Psoas muscle (tissue), 8 donors: ENCODE results near the gene ABLIM2. TPM values are rescaled to one million over a fixed set of nuclear protein-coding genes. Genes with fewer than 3 reads are reported as not detected.

Experiments used
- ATAC-seq, 4 donors: fragments of 200-7000 bp; cut with Tn5 transposase; one replicate each; pipeline ENCODE4 v1.9.1; 2020; ENCODE audit warnings: moderate library complexity in 3 of 4, mild to moderate bottlenecking in 2 of 4
- DNase-seq, 2 donors: peaks; one replicate each; pipeline ENCODE4 v3.0.0-alpha.2; 2020
- H3K27ac ChIP-seq: fragments of 200-600 bp; one replicate; pipeline ENCODE4 v1.8.0; 2022
- H3K27me3 ChIP-seq, 3 donors: fragments of 200-600 bp in 1 of 3; one replicate each; pipeline versions ENCODE4 v1.6.1 to v1.8.0; 2013 to 2022; ENCODE audit warnings: low read length in 2 of 3, mild to moderate bottlenecking in 2 of 3, moderate library complexity in 1 of 3; ENCODE audit not compliant: insufficient read depth in 3 of 3
- H3K36me3 ChIP-seq, 2 donors: fragments of 200-600 bp in 1 of 2; one replicate each; pipeline versions ENCODE4 v1.6.1 to v1.8.0; 2013 to 2022; ENCODE audit warnings: low read depth in 1 of 2, mild to moderate bottlenecking in 1 of 2, moderate library complexity in 1 of 2; ENCODE audit not compliant: insufficient read depth in 1 of 2
- H3K4me1 ChIP-seq: fragments of 200-600 bp; one replicate; pipeline ENCODE4 v1.8.0; 2022
- H3K4me3 ChIP-seq: fragments of 200-600 bp; one replicate; pipeline ENCODE4 v1.8.0; 2022; ENCODE audit warnings: mild to moderate bottlenecking
- H3K9me3 ChIP-seq: fragments of 200-600 bp; one replicate; pipeline ENCODE4 v1.8.0; 2022
- WGBS, 3 donors: extraction: QIAGEN DNeasy Blood & Tissue Kit; methylation state at CpG; one replicate each; pipeline versions ENCODE4 v1.1.6 to v1.1.7; 2013; 5-methylcytosine and 5-hydroxymethylcytosine counted together
- intact Hi-C, 2 donors: fragments of 100-400 bp; cut with DNase I; formaldehyde crosslinking; loops; one replicate each; pipeline versions ENCODE4 v1.11.0 to v1.14.2; 2022
- polyA plus RNA-seq, 3 donors: library from polyadenylated mRNA; stranded (reverse); fragments of 200-250 nt; gene quantifications; one replicate each; pipeline ENCODE4 v1.2.3, GENCODE V29; 2013
- total RNA-seq, 4 donors: library from RNA; stranded (reverse); fragmentation: NEBNext Ultra II Directional in 2 of 4; extraction: Animal tissue kit (Norgen Biotek cat#: 25700) in 2 of 4; gene quantifications; one replicate each; pipeline versions ENCODE4 v1.2.1 to v1.2.4, GENCODE V29; 2021 to 2023
- TF ChIP-seq, protein P1 (sequence below): fragments of 200-600 bp; IDR thresholded peaks from one replicate; pipeline ENCODE4 v1.8.0; 2022; ENCODE audit warnings: antibody characterized with exemption
- donor health status: healthy with polysubstance abuse.
- donor health status: DM: no; HTN: no; CAD: no; lungs with moderate emphysema.
- donor health status: Bipolar disorder and iron deficiency.
- donor health status: healthy.
- donor health status: DM: yes; HTN: yes; CAD: no.
- donor health status: DM: no; HTN: no; CAD: no.
- donor health status: DM: no; HTN: no; CAD: no.
- donor health status: DM: yes; HTN: yes; CAD: no.

The ABLIM2 gene
- total and polyA plus RNA-seq, 7 donors: 82.2 to 956 (median 292) TPM

DNA sequence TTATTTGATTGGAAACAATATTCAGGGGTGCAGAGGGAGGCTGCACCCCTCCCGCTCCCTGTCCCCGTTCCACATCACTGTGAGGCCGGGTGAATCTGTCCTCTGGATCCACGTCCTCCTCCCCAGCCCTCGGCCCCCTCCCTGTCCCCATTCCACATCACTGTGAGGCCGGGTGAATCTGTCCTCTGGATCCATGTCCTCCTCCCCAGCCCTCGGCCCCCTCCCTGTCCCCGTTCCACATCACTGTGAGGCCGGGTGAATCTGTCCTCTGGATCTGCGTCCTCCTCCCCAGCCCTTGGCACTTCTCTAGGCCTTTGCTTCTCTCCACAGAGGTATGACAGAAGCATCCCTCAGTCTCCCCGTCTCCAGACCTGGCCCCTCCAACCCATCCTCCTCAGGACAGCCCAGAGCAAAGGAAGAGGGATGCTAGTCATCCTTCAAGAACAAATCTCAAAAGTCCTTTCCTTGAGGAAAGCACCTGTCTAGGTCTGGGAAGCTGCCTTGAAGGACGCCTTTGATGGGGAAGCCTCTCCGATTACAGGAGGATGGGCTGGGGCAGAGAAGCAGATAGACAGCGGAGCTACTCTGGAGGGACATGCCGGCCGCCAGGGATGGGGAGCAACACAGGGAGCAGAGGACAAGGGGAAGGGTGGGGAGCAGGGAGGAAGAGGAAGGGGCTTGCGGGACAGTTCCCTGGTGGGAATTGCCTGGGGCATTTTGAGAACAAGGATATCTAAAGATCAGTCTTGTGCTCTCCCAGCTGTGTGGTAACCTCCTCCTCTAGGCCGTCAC is 208.1 kb downstream of the ABLIM2 start:
- Histone ChIP-seq H3K36me3 (no peaks in the 10 kb centered on the region), H3K27me3 (no peaks in the 10 kb centered on the region), H3K9me3 (no peaks in the 10 kb centered on the region), H3K4me3 (no peak overlapping the region), H3K4me1 (no peaks in the 10 kb centered on the region), H3K27ac (no peak overlapping the region)
- DNase-seq (no peak), ATAC-seq (no peak)
- intact Hi-C loops: no loop called here
- 88 to 92% (median 89%) methylated on average over 18 of the region's 18 CpGs for WGBS, 3 donors
- TF ChIP-seq, protein P1, sequence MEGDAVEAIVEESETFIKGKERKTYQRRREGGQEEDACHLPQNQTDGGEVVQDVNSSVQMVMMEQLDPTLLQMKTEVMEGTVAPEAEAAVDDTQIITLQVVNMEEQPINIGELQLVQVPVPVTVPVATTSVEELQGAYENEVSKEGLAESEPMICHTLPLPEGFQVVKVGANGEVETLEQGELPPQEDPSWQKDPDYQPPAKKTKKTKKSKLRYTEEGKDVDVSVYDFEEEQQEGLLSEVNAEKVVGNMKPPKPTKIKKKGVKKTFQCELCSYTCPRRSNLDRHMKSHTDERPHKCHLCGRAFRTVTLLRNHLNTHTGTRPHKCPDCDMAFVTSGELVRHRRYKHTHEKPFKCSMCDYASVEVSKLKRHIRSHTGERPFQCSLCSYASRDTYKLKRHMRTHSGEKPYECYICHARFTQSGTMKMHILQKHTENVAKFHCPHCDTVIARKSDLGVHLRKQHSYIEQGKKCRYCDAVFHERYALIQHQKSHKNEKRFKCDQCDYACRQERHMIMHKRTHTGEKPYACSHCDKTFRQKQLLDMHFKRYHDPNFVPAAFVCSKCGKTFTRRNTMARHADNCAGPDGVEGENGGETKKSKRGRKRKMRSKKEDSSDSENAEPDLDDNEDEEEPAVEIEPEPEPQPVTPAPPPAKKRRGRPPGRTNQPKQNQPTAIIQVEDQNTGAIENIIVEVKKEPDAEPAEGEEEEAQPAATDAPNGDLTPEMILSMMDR: no peak

- ATAC-seq: peak in 2 of 4 donors; percentile 4 to 28
- no peak overlapping the region for H3K4me3 ChIP-seq
These were observed 208.9 kb downstream of the ABLIM2 start for GRCh38 chr4:7949759-7950158.

GRCh38 chr4:7947927-7948326 is 210.7 kb downstream of the ABLIM2 start:
- intact Hi-C loops: no loop called here
- no peak overlapping the region for H3K27ac ChIP-seq
- TF ChIP-seq, protein P1: no peak
- H3K9me3 ChIP-seq: no peaks in the 10 kb centered on the region
- ATAC-seq (no peak), DNase-seq (no peak)
- no peaks in the 10 kb centered on the region for H3K36me3 ChIP-seq
- H3K27me3 ChIP-seq: no peaks in the 10 kb centered on the region
- no peaks in the 10 kb centered on the region for H3K4me1 ChIP-seq
- 72 to 81% (median 79%) methylated on average over 4 of the region's 4 CpGs for WGBS, 3 donors
- H3K4me3 ChIP-seq: no peak overlapping the region

More at GRCh38 chr4:7949759-7950158, 208.9 kb downstream of the ABLIM2 start:
- TF ChIP-seq, protein P1: no peak
- Histone ChIP-seq H3K4me1 (no peaks in the 10 kb centered on the region), H3K9me3 (no peaks in the 10 kb centered on the region), H3K27ac (no peak overlapping the region), H3K36me3 (no peaks in the 10 kb centered on the region), H3K27me3 (no peaks in the 10 kb centered on the region)
- 81 to 84% (median 83%) methylated on average over 4 of the region's 4 CpGs for WGBS, 3 donors
- intact Hi-C loops: no loop called here
- no peak for DNase-seq

- 63 to 66% (median 65%) methylated on average over 14 of the region's 14 CpGs for WGBS, 3 donors
These were observed 212.8 kb downstream of the ABLIM2 start for GRCh38 chr4:7945709-7946380.

More at GRCh38 chr4:7945709-7946380, 212.8 kb downstream of the ABLIM2 start:
- H3K9me3 ChIP-seq: no peaks in the 10 kb centered on the region
- no peaks in the 10 kb centered on the region for H3K4me1 ChIP-seq
- H3K27ac ChIP-seq: no peak overlapping the region
- no peak for ATAC-seq
- intact Hi-C loops: no loop called here
- no peak overlapping the region for H3K4me3 ChIP-seq
- no peaks in the 10 kb centered on the region for H3K36me3 ChIP-seq
- DNase-seq: no peak
- no peaks in the 10 kb centered on the region for H3K27me3 ChIP-seq
- TF ChIP-seq, protein P1: no peak
